Activated CD4-positive, alpha-beta T cell treated with anti-CD3 and anti-CD28 coated beads, Interleukin-2, Interleukin-4, amounts not matched to agents 100 ng/mL and 50 ng/mL, durations not matched to agents 16 hours and 8 hours (primary cell): ENCODE results near the gene TMEM132D.
A peak's percentile ranks its signal among the peaks of the same experiment; 100 is the strongest.
"Not testable (repeated sequence)": the region's sequence is repeated elsewhere in the genome, so short reads cannot be mapped to it uniquely, and the experiment has no call there.

ENCODE experiments used
- DNase-seq: peaks from one replicate; pipeline ENCODE4 v3.0.0-alpha.2; 2020; ENCODE audit warnings: low spot score

Gene TMEM132D

DNA sequence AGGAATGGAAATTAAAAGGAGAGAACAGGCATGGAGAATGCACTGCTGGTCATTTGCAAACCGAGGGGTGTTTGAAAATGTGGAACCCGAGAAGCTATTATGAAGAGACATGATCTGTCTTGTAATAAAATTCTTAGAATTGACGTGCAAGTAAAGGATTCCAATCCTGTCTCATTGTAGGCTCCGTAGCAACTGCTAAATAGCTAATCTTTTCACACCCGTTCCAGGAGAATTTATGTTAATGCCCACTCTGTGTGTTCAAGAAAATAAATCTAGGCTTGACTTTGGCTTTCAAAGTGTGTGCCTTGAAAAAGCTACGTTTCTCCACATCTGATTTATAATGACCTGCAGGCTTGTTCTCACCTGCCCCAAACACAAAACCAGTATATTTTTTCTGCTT is 669.6 kb downstream of the TMEM132D start:
- no peak for DNase-seq

DNA sequence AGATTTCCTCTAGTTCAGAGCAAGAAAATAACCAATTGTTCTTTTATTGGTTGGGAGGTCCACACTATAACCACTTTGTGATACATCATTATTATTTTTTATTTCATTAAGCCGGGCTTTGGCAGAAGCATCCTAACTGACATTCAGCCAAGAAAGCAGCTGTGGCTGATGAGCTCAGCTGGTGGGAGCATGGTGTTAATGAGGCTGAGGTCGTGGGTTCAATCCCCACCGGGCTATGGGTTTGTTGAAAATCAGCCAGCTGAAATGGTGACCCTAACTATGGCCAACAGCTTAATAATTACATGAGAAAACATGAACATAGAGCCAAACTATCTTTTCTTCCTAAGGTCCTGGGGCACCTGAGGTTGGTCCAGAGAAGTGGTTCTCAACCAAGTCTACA is 672.3 kb downstream of the TMEM132D start:
- DNase-seq: no peak

DNA sequence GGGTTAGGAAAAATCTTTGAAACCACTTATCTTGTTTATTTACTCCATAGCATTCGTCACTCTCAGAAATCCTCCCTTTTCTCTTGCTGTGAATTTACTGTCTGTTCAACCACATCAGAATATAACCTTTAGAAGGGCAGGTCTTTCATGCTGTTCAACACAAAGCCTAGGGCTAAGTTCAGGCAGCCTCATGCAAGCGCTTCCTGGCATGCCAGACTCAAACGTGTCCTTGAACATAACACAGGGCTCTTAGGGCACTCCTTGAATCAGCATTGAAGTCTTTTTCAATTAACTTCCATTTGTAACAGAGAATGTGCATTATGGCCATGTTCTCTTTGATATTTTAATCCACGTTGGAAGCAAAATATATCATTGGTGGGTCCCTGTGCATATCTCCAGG is 672.8 kb downstream of the TMEM132D start:
- no peak for DNase-seq

DNA sequence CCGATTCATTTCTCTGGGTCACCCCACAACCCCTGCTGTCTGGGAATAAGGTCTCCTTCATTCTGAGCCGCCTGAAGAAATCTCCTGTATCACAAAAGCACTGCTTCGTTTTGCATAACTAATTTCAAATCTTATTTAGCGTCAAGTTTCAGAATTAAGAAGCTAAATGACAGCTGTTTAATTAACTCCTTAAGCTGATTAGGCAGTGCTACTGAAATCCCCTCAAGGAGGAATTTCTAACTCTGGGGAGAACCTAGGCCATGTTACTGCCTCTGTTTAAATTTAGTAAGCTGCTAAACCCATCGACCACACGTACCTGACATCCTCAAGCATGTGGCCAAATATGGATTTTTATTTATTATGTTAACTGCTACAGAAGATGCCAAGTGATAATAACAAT is 677.0 kb downstream of the TMEM132D start:
- no peak for DNase-seq

DNA sequence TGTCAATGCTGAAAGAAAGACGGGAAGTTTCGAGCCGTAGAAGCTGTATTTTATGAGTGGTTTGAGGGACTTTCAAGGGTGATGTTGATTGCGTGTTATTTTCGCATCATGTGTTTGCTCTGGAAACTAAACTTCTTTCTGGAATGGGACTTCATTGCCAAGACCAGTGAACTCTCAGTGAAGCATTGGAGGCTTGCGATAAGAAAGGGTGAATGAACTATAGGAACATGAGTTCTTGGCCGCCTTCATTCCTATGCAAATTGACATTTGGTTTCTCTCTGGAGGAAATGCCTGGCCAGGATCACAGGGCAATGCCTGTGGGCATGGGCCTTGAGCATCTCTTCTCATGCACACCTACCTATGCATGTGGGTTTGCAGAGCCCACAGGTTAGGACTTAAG is 677.8 kb downstream of the TMEM132D start:
- DNase-seq: no peak

DNA sequence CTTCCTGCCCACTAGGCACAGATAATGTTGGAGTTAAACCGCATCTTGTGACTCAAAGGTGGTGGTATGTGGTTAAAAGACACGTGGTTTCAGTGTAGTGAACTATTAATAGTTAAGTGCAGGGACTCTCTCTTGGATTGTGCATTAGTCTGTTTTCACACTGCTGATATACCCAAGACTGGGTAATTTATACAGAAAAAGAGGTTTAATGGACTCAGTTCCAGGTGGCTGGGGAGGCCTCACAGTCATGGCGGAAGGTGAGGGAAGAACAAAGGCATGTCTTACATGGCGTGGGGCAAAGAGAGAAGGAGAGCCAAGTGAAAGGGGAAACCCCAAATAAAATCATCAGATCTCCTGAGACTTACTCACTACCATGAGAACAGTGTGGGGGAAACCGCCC is 688.3 kb downstream of the TMEM132D start:
- DNase-seq: no peak

DNA sequence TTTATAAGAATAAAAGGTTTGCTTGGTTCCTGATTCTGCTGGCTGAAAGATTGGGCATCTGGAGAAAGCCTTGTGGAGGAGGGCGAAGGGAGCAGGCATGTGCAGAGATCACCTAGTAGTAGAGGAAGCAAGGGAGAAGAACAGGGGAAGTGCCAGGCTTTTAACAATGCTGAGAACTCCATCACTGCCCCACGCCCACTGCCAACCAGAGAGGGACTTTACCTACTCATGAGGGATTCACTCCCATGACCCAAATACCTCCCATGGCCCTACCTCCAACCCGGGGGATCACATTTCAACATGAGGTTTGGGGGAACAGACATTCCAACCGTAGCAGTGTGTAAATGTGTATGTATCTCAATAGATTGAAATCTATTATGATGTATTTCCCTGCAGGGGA is 690.3 kb downstream of the TMEM132D start:
- no peak for DNase-seq

DNA sequence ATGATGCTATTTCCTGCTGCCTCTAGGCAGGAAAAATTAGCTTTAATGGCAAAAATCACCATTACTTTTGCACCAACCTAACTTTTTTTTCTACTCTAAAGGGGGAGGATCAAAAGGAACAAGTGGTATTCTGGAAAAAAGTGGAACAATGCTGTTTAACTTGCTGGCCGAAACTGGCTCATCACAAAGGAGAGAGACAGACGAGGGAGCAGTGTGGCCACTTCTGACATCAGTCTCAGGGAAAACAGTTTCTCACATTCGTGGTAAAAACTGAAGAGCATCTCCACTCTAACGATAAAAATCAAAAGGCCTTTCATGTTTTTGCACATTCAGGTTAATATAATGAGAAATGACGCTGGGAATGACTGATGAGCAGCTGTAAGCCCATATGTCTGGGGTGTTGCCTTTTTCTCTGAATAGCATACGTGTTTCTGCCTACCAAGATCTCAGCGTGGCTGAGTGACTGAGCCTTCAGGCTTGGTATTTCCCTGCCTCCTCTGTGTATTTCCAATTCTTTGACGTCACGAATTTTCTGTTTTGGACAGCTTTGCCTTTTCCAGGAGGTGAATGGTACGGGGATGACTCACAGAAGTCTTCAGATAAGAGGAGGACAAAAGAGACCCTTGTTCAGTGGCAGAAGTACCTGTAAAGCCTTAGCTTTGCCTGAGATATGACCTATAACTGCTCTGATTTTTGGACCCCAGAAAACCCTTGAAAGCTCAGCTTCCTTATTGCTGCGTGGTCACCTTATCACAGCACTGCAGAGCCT is 691.8 kb downstream of the TMEM132D start:
- no peak for DNase-seq

DNA sequence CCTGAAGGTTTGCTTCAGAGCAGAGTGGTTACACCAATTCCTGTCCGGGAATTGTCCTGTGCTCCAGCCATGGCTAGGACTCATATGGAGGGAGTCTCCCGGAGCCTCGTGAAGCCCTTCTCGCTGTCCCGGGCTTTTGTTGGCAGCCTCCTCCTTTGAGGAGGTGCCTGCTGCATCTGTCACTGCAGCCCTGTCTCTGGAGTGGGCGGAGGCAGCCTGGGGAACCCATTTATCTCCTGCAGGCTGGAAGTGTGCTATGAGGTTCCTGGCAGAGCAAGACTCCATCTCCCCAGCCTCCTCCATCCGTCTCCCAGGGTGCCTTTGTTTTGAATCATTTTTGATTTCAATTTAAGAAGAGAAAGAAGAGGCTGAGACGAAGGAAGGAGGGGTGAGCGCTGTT is 695.3 kb downstream of the TMEM132D start:
- DNase-seq: no peak

DNA sequence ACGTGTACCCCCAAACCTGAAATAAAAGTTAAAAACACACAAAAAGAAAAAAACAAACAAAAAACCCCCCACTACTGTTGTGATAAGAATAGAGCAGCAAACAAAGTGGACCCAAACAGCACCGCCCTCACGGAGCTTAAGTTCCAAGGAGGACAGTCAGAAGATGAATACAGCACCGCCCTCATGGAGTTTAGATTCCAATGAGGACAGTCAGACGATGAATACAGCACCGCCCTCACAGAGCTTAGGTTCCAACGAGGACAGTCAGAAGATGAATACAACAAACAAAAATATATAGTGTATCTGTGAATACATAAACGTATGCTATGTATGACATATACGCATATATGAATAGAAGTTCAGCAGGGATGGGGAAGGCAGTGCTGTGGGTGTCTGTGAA is 696.7 kb downstream of the TMEM132D start:
- DNase-seq: no peak

DNA sequence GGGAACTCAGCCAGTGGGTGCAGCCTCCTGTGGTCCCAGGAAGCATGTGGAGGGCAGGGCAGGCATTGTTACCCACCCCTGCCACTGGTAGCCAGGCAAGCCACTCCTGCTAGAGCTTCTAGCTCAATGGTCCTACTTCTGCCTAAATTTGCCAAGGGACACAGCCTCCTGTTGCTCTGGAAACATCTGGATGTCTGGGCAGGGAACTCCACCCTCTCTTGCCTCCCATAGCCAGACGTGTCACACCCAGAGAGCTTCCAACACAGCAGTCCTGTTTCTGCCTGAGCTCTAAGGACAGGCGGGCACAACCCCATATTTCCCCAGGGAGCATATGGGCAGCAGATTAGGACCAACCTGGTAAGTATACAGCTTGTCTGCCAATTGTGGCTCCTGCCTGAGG is 700.4 kb downstream of the TMEM132D start:
- no peak for DNase-seq

DNA sequence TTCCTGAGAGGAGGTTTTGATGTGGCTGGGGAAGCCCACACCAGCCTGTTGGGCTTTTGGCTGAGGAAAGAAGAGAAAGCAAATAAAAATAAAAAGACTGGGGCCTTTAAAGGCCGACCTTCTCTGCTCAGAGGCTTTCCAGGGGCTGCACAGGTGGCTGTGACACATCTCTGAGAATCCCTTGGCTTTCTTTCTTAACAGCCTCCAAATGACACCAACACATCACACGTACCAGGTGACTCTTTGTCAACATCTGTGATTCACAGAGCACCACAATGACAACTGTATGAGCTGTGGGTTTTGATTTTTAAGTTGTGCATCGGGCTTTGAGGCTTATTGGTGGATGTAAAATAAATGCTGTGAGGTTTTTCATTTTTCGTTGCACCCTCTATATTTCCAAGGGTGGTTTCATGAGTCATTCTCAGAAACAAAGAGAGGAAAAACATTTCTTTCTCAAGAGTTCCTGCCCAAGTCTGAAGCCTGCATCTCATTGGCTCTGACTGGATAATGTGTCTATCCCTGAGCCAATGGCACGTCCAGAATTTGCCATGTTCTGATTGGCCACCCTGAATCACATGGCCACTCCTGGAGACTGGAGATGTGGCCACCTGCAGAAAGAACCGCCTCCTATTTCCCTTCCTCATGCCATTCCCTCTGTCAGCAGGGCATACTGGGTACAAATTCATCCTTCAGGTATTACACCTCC is 701.6 kb downstream of the TMEM132D start:
- DNase-seq: no peak

DNA sequence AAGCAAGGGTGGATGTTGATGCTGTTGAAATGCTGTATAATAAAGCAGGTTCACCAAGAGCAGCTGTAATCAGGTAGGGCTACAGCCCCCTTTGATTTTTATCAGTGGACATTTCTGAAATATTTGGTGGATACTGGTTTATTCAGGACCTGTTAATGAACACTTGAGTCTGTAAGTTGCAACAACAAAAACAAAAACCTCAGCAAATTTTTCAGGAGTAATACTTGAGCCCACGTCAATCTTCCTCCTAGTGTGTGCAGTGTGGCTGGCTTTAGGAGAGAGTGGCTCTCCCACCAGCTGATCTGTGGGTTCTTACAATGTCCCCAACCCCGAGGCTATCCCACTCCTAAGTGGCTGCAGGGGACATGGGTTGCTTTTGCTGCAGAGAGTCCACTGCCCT is 702.8 kb downstream of the TMEM132D start:
- DNase-seq: no peak

DNA sequence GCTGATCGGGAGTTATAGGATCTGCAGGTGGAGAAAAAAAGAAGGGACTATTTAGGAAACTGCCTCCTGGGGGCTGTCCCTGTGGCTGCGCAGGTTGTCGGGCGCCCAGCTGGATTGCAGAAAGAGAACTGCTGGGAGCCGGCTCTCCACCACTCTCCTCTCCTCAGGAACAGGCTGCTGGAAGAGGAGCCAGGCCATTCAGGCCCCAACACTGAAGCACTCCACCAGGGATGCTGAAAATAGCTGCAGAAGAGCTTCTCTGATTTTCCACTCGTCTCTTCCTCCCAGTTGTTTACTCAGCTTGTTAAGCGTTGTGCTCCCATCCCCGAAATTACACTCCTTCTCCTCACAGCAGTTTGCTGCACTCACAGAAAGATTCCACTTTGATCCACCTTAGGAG is 703.2 kb downstream of the TMEM132D start:
- DNase-seq: no peak

DNA sequence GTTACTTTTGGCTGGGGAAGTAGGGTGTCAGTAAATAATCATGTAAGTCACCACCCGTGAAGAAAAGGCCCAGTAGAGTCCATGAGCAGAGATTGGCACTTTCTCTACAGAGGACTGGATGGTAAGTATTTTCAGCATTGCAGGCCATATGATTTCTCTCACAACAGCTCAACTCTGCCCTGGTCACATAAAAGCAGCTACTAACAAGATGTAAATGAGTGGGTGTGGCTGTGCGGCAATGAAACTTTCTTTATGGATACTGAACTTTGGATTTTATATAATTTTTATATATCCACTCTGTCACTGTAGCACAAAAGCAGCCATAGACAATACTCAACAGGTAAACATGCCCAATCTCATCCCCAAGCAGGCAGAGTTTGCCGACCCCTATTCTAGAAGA is 706.9 kb downstream of the TMEM132D start:
- DNase-seq: no peak

DNA sequence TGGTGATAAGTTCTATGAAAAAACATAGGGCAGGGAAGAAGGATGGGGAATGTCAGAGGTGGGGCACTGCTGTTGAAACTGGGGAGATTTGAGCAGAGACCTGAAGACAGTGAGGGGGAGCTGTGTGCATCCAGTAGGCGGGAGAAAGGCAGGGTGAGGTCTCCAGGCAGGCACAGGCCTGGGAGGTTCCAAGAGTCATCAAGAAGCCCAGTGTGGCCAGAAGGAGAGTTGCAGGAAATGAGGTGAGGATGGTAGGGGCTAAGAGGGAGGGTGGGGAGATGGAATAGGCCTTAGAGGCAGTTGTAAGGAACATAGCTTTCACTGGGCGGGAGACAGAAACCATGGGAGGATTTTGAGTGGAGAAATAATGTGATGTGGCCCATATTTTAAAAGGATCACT is 708.7 kb downstream of the TMEM132D start:
- no peak for DNase-seq

DNA sequence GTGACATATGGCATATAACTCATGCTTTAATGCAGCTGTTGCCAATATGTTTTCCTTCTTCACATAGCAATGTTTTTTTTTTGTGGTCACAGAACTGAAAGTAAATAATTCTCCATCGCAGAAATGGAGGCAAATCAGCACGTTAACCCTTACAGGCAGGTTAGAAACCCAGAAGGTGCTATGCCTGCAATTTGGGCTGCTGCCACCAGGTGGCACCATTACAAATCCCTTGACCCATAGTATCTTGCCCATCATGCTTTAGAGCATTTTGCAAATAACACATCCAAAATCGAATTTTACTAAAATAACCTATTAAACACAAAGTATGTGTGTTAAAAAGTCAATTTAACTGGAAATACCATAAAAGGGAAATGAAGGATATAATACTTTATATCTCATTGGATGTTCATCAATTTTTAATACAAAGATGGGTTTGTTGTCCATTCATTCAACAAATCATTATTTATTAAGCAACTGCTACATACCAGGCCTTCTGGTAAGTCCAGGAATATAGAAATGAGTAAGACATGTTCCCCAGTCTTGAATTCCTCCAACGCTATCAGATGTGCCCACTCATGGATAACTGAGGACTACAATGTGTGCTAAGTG is 710.5 kb downstream of the TMEM132D start:
- DNase-seq: peak; percentile 21

DNA sequence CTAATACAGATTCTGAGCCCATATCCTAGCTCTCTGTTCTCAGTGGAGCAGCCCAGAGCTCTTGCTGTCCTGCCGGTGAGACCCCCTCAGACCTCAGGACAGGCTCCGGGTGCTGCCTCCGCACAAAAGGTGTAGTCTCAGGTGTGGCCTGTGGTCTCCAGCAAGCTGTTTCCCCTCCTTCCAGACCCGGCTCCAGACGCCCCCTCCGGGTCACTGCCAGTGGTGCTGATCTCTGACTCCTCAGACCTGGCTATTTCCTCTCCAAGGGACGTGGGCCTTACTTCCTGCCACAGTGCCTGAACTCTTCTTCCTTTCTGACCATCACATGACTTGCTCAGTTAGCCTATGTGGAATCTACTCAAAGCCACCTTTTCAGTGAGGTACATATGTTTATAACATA is 713.0 kb downstream of the TMEM132D start:
- DNase-seq: no peak

DNA sequence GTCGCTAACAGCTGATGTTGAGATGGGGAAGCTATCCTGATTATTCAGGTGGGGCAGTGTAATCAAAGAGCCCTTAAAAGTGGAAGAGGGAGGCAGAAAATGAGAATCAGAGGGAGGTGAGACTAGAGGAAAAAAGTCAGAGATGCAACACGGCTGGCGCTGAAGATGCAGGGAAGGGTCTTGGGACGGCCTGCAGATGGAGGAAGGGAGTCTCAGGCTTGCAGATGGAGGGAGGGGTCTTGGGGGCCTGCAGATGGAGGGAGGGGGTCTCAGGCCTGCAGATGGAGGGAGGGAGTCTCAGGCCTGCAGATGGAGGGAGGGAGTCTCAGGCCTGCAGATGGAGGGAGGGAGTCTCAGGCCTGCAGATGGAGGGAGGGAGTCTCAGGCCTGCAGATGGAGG is 713.9 kb downstream of the TMEM132D start:
- DNase-seq: not testable (repeated sequence)

DNA sequence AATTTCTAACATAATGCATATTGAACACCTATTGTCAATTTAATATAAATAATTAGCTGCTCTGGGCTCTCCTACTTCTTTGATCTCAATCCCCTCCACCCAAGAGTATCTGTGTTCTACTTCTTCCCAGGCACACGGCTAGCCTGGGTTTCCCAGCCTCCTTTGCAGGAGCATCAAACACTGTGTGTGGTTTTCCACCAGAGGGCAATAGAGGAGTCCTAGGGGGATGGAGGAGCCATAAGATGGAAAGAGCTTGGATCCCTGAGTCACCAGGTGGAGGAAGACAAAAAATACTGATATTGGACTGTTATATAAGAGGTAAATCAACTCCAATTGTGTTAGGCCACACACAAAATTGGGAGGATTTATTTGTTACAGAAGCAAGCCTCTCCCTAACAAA is 716.9 kb downstream of the TMEM132D start:
- DNase-seq: peak; percentile 2

DNA sequence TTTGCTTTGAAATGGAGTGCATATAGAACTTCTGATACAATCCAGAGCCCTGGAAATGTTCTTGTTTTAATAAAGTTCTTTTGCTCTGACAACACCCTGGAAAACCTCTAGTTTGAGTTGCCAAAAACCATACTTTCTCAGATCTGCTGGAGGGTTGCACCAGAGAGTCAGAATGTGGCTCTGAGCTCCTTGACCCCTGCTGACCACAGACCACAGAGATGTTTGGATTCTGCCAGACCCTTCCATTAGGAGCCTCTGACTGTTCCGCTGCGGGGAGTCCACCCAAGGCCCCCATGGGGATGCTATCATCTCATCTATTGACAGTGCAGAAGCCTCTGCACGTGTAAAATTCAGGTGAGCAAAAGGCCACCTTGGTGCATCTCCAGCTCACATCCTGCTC is 718.0 kb downstream of the TMEM132D start:
- no peak for DNase-seq

DNA sequence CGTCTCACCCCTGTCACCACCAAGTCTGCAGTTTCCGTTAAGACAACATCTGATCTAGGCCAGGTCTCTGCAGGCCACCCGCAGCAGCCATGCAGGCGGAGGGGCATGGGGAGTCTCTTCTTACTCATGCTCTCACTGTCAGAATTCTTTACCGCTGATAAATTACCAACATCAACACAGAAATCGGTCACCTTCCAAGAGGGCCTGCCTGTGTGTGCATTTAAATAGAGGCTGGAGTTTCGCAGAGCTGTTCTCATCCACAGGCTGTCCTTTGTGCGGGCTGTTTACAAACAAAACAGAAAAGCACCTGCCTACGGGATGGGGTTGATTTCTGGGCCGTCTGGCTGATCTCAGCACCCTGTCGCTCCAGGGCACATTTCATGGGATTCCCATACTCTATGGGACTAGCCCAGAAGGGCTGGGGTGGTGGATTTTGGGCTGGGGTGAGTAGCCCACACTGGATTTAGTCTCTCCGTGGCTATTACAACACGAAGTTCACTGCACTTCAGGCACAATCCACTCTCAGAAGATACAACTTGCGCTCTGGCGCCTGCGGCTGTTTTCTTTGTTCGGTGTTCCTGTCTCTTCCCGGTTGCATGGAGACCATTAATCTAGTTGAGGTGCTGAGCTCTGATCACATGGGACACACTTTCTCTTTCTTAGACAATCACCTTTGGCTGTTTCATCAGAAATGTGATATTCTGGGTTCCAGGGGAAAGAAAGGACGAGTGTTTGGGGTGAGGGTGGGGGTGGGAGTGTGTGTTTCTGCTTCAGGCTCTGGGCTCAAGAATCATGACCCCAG is 719.5 kb downstream of the TMEM132D start:
- no peak for DNase-seq
